Measurements from ENCODE around the gene ANGPTL7.
"Not testable (repeated sequence)": the region's sequence is repeated elsewhere in the genome, so short reads cannot be mapped to it uniquely, and the experiment has no call there.

Gene ANGPTL7, protein sequence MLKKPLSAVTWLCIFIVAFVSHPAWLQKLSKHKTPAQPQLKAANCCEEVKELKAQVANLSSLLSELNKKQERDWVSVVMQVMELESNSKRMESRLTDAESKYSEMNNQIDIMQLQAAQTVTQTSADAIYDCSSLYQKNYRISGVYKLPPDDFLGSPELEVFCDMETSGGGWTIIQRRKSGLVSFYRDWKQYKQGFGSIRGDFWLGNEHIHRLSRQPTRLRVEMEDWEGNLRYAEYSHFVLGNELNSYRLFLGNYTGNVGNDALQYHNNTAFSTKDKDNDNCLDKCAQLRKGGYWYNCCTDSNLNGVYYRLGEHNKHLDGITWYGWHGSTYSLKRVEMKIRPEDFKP

DNA sequence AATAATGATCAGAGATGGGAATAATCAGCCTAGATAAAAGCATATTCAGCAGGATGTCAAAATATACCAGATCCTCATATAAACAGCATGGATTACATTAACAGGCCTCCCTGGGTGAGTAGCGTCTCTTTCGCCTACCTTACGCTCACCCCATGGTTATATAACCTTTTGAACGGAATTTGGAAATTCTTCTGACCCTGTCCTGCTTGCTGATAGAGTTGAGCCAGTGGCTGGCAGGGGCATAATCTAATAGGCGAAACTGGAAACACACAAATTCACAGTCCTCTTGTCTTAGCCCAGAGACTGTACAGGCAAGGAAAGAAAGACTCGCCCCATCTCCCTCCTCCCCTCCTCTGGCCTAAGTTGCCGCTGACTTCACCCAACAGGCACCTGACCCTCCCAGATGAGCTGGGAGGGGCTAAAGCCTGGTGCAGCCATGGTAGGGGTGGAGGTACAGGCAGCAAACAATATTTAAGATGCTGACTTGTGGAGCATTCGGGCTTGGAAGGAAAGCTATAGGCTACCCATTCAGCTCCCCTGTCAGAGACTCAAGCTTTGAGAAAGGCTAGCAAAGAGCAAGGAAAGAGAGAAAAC is at the start of gene ANGPTL7:
TSS of gene ANGPTL7 (plus strand) at position 498 of the 594 bp plus-strand sequence. CDS start 225 bp downstream, outside the sequence.
- no peak for DNase-seq

DNA sequence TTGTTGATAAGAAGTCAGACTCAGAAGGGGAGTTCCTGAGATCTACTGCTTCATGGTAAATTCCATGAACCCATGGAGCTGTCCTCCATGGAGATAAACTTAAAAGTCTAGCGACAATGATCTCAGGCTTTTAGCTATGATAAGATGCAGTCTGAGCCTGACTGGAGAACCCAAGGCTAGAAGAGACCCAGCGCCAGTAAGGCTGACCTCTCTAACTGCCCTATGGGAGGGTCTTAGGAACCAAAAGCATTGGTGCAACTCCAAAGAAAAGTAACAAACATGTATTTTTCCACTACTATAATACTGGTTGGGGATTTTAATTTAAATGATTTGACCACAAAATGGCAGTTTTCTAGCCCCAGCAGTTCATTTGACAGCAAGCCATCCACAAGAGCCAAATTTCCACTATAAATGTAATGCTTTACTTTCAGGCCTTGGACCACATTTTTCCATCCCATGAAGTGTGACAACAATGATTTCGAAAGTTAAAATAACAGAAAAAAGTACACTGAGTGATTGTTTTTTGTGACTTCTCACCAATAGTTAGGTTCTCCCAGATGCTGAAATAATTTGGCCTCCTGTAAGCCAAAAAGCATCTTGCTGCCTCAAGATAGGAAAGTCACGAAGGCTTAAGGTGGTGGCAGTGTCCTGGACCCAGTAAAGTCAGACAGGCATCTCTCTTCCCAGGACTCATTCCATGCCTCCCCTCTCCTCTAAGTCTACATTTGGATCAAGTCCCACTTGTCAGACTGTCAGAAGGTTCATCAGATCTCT is 46.4 kb upstream of the ANGPTL7 start:
- DNase-seq: no peak

DNA sequence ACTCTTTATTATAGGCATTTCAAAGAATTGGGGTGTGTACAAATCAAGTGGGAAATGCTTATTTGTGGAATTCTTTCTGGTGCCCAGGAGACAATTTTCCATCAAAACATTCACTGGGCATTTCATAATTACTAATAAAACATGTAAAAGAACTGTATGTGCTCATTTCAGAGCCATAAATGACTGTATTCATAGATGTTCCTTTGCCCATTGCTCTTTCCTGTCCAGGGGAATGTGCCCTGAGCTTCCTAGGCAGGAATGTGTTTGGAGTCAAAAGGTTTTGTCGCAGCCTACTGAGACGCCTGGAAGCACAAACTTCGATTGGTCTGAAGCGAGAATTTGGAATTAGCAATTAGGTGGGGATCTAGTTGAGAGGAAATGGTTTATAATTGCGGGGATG is 45.8 kb upstream of the ANGPTL7 start:
- DNase-seq: no peak

DNA sequence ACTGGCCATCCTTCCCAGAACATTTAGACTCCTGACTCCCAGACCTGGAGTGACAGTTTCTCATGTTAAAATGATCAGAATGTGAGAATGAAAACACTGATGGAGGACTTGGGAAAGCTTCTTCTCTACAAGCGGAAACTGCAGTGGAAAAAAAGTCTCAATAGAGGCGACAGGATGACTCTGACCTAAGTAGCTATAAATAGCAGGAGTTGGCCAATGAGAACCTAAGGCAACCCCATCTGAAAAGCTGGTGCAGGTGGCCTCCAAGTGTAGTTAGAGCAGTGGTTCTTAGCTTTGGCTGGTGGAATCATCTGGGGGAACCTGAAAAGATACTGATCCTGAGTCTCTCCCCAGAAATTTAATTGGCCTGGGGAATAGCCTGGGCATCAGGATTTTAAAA is 45.2 kb upstream of the ANGPTL7 start:
- no peak for DNase-seq

DNA sequence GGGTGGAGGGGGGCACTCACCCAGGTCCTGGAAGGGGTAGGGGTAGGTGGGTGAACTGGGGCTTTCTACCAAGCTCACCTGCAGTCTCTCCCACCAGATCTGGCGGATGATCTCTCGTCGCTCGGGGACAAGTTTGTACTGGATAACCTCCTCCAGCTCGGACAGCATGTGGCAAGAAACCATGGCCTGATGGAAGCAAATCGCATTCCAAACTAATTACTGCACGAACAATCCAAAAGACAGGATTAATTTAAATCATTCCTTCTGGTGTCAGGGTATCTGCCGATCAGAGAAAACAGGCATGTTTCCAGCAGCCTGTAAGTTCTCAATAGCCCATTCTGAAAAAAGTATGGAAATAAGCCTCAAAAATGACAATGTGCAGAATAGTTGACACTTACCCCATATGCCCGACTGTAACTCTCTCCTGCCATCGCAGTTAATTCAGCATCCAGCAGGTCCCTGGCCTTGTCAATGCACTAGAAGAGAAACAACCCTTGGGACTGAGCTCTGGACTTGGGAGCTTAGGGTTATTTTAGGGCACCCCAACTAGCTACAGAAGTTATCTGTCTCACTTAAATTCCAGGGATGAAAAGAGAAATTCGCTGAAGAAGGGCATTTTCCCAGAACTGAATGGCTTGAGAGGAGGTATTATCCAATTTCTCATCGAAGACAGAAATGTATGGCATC is 44.4 kb upstream of the ANGPTL7 start:
- no peak for DNase-seq

DNA sequence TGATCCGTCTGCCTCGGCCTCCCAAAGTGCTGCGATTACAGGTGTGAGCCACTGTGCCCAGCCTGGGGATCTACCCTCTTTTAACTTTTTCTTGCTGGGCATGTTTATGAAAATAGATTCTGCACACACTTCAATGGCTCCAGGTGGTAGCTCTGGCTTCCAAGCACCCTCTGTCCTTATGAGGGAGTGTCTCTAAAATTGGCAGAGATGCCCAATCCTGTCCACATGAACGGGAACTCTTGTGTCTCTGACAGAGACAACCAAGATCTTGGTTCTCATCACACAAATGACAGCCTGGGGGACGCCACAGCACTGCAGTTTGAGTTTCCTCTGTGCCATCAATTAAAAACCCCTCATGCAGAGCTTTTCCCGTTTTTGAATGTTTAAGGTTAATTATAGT is 43.4 kb upstream of the ANGPTL7 start:
- no peak for DNase-seq

DNA sequence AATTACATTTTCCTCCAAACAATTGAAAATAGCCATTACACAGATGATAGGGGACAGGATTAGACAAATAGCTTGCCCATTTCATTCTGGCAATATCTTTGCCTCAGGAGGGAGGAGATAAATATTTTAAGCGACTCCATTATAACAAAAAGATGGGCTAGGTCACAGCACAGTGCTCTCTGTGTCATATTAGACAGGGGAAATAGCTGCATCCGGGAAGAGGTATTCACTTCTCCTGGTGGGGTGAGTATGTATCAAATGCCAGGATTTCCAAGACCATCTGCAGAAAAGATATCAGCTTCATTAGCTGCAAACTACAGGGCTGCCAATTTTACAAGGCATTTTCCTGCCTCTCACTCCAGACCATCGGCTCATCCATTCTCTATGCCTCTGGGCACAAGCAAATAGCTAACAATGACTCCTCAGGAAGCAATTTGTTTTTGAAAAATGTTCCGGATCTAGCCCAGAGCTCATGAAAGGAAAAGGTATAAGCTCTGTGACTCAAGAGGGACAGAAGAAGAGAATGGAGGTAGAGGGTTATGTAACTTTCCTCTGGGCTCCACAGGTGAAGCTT is 41.9 kb upstream of the ANGPTL7 start:
- no peak for DNase-seq

DNA sequence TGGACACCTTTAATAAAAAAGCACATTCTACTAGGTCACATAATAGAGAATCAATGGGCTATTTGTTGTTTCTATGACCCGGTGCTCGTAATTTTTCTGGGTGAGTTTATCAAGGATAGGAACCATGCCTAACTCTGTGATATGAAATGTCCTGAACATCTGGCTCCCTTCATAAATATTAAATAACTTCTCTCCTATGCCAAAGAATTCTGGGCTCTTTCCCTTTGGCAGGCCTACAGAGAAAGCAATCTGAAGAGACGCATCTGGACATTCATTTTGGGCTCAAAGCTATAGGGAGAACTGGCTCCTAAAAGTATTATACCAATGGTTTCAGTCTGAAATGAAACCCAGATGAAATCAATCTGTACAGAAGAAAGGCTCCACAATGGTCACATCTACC is 38.8 kb upstream of the ANGPTL7 start:
- no peak for DNase-seq

DNA sequence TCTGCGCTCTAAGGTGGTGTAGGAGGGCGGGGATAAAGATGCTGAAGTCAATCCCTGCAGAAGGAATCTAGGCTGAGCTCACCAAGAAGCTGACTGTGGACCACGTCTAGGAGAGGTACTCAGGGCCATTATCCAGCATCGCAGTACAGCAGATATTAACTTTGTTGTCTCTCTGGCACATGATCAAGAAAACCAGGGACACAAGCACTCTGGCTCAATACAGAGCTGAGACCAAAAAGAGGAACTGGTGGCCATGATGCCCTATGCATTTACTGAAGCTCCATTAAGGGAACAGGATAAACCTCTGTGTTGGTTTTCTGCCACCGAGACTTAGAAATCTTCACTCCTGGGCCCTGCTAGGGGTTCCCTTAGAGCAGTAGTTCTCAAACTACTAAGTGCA is 38.0 kb upstream of the ANGPTL7 start:
- DNase-seq: no peak

DNA sequence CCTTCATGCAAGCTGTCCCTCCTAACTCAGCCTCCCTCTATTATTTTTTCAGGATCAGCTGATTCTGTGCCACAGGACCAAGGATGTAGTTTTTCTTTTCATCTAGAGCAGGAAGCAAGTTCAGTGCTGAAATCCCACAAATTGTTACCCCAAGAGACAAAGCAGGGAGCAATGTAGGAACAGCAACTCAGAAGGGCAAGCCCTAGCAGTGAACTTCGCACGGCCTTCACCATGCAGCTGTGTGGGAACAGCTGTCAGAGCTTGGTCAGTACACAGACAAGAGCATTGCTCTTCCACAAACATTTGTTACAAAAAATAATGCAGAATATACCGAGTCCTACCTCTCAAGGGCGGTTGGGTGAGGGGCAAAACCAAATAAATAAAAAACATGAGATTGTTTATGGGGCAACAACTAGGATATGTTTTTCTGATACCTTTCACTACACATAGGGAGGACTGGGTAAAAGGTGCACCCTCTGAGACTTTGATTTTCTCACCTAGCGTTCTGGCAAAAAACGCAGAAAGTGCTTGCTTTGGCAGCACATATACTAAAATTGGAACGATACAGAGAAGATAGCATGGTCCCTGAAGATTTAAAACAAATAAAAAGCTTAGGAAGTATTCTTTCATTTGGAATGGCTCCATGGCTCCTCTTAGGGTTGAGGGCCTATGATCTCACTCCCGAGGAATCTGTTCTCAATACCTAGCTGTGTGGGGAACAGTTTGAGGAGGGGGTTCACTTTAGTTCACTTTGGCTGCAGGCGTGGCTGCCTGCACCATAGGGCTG is 37.1 kb upstream of the ANGPTL7 start:
- DNase-seq: no peak

DNA sequence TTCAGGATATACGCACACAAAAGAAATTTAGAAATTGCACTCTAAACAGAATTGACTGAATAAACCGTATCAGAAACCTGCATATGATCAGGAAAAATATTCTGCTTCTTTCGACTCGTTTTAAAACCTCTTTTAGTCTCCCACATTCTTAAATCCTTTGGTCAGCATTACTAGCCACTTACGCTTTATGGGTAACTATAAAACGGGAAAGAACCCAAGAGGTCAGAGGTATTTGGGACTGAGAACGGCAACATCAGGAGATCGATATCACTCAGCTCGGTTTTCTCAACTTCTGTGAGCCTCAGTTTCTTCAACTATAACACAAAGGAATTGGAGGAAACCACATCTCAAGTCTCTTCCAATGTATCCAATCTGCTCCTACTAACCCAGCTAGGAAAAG is 36.4 kb upstream of the ANGPTL7 start:
- no peak for DNase-seq

DNA sequence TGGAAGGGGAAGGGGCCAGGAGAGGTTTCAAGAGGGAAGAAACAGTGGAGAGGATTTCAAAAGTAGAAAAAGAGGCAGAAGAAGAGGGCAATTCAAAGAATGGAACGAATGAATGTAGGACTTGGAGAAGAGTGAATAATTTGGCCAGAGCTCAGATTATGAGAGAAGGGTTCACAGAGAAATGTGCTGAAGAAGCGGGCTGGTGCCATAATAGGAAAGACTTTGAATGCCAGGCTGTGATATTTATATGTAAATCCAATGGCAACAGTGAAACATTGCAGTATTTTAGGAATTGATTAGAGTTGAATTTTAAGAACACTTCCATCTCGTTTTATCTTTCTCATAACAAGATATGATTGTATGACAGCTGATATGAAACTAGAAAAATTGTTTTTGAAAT is 36.0 kb upstream of the ANGPTL7 start:
- no peak for DNase-seq

DNA sequence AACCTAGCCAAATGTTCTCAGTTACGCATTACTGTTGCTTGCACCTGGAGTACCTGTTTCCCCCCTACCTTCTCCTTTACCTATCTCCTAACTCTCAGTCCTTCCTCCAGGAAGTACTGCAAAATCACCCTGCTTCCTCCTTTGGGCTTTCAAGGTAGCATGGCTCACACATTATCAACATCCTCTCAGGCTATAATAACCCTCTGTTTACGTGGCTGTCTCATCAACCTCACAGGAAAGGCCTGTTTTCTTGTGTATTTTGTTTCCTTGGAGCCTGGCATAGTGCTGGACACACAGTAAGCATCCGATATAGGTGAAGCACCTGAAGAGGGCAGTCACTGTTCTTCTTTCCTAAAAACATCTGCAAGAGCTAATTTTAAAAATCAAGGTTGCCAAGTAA is 32.7 kb upstream of the ANGPTL7 start:
- no peak for DNase-seq

DNA sequence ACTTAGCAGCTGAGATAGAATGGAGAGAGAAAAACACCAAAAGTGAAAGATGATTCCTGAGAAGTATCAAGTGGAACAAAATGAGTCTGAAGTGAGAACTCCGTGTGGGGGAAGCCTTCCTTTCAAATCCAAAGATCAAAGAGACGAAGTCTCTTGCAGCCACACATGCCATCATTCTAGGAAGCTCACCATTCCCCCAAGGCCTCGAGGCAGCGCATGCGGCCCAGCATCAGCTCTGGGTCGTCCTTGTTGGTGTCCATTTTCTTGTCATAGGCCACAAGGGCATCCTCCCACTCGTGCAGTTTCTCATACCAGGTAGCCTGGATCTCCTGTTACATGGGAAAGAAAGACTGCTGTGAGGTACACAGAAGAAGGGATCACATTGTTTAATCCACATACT is 32.2 kb upstream of the ANGPTL7 start:
- no peak for DNase-seq

DNA sequence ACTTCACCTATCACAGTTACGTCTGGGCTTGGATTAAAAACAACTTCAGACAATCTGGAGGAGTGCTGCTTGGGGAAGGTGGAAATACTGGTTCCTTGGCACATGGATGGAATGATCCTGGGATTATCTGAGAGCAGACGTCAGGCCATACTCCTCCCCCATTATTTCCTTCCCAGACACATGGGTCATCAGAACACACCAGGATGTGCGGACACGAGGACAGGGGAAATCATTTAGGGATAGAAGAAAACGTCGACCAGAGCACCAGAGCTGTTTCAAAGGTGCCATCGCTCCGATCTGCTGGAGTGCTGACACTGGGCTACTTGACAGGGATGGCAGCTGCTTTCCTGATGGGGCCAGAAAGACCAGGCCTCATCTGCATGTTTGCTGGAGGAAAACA is 31.8 kb upstream of the ANGPTL7 start:
- no peak for DNase-seq

DNA sequence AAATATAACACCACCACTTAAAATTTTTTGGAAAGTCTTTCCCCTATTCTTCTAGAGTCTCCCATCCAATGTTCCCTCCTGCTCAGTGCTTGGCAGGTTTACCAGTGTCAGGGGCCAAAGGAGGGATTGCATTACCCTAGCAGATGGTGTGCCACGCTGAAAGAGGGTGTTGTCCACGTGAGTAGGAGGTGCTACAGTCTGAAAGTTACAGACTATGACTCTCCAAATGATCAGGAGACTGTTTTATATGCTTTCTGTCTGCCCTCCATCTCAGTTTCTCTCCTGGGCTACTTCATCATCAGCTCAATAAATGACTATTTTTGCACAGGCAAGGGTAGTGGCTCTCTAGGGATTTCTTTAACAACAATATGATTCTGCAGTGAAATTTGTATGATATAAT is 31.3 kb upstream of the ANGPTL7 start:
- DNase-seq: peak in 1 of 51 donors; percentile 4

DNA sequence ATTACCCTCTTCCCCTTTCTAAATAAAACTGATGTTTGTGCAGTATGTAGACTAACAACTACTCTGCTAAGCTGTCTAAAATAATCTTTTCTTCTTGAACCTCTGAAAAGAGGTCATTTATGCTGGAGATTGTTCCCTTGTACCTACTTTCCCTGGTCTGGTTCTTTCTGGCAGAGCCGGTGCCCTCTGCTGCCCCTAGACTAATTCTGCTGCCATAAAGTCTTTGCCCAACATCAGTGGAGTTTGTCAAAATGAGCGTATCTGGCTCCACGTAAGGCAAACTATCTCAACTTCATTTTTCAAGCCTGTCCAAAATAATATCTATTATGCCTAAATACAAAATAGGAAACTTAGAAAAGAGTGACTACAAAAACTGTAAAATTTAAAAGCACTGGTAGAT is 30.9 kb upstream of the ANGPTL7 start:
- no peak for DNase-seq

DNA sequence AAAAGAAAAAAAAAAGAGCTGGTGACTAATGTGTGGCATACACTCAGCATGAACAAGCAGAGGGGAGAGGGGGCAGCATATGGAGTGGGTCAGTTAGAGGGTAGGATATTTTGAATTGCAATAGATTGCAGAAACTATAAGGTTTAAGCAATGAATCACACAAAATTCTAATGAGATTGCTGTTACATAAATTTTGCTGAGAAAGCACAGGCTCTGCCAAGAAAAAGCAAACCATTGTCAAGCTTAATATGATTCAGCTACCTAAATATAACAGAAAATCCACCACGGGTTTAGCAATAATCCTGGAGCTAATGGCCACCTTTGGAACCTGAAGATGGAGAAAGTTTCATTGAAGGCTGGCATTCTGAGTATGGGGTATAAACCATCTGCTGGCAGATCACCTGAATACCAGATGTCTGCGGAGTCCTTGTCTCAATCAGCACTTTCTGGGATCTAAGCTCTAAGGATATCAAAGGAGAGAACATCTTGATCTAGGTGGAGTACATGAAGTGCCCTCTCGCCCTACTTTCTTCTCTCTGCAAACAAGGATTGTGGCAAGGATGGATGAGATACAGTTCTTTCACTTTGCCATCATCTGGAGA is 30.3 kb upstream of the ANGPTL7 start:
- DNase-seq: no peak

DNA sequence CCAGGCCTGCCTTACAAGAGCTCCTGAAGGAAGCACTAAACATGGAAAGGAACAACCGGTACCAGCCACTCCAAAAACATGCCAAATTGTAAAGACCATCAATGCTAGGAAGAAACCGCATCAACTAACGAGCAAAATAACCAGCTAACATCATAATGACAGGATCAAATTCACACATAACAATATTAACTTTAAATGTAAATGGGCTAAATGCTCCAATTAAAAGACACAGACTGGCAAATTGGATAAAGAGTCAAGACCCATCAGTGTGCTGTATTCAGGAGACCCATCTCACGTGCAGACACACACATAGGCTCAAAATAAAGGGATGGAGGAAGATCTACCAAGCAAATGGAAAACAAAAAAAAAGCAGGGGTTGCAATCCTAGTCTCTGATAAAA is 26.4 kb upstream of the ANGPTL7 start:
- DNase-seq: not testable (repeated sequence)

DNA sequence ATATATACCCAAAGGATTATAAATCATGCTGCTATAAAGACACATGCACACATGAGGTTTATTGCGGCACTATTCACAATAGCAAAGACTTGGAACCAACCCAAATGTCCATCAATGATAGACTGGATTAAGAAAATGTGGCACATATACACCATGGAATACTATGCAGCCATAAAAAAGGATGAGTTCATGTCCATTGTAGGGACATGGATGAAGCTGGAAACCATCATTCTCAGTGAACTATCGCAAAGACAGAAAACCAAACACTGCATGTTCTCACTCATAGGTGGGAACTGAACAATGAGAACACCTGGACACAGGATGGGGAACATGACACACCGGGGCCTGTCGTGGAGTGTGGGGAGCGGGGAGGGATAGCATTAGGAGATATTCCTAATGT is 22.4 kb upstream of the ANGPTL7 start:
- not testable (repeated sequence) for DNase-seq

DNA sequence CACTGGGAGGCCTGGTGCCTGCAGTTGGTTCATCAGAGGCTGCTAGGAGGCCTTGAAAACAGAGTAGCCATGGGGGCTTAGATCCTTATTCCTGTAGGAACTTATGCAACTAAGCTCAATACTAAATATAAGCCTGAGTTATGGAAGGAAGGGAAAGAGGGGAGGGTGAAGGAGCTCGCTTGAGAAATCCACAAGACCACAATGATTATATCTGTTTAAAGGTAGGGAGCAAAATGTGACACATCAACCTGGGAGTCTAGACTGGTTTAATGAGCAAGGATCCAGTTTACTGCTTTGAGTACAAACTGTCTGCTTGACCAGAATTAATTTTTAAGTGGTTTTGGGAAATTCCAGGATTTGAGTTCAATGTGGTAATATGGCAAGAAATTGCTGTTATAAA is 20.4 kb upstream of the ANGPTL7 start:
- DNase-seq: no peak

Measured in hypothalamus (tissue), 51 donors.